ENCODE data around the gene STEAP1.

GRCh38 chr7:90119178-90119971, 34.9 kb upstream of the STEAP1 start:
- no peak for TF ChIP-seq CTCF (IDR thresholded peaks at IDR 0.05)
- TF ChIP-seq POLR2A (IDR thresholded peaks at IDR 0.05), result no peak
